ENCODE data around the gene SNU13.
"Not testable (repeated sequence)": the region's sequence is repeated elsewhere in the genome, so short reads cannot be mapped to it uniquely, and the experiment has no call there.

The SNU13 gene

GRCh38 chr22:41696703-41697102, 8.0 kb upstream of the SNU13 start:
- TF ChIP-seq CTCF (IDR thresholded peaks at IDR 0.05; ENCODE audit: low read depth, low read length): no peak
- no peaks in the 10 kb centered on the region for H3K36me3 ChIP-seq
- DNase-seq: no peak
- no peaks in the 10 kb centered on the region for H3K9me3 ChIP-seq
- no peak overlapping the region for H3K4me3 ChIP-seq (ENCODE audit: low read depth, low read length)
- peaks cover 5% of the 10 kb centered on the region for H3K4me1 ChIP-seq
- no peaks in the 10 kb centered on the region for H3K27me3 ChIP-seq

- H3K36me3 ChIP-seq: no peaks in the 10 kb centered on the region
- H3K4me3 ChIP-seq (ENCODE audit: low read depth, low read length): no peak overlapping the region
- H3K9me3 ChIP-seq: no peaks in the 10 kb centered on the region
- TF ChIP-seq CTCF (IDR thresholded peaks at IDR 0.05; ENCODE audit: low read depth, low read length): no peak
- H3K4me1 ChIP-seq: peaks cover 5% of the 10 kb centered on the region
- DNase-seq: no peak
- no peaks in the 10 kb centered on the region for H3K27me3 ChIP-seq
Measured at GRCh38 chr22:41695211-41695610, 6.5 kb upstream of the SNU13 start.

- TF ChIP-seq CTCF (IDR thresholded peaks at IDR 0.05; ENCODE audit: low read depth, low read length): no peak
- no peak overlapping the region for H3K4me3 ChIP-seq (ENCODE audit: low read depth, low read length)
- no peak for DNase-seq
- no peaks in the 10 kb centered on the region for H3K4me1 ChIP-seq
- H3K36me3 ChIP-seq: no peaks in the 10 kb centered on the region
- H3K27me3 ChIP-seq: no peaks in the 10 kb centered on the region
- no peaks in the 10 kb centered on the region for H3K9me3 ChIP-seq
Measured at GRCh38 chr22:41690476-41690875, 1.8 kb upstream of the SNU13 start.

GRCh38 chr22:41687901-41688364, 734 bp downstream of the SNU13 start:
- no peak for TF ChIP-seq CTCF (IDR thresholded peaks at IDR 0.05; ENCODE audit: low read depth, low read length)
- peaks cover 2% of the 10 kb centered on the region for H3K36me3 ChIP-seq
- peak; percentile 36 for DNase-seq

GRCh38 chr22:41686890-41687289, 1.8 kb downstream of the SNU13 start:
- peak overlapping the region; percentile 99 for H3K4me3 ChIP-seq (ENCODE audit: low read depth, low read length)
- not testable (repeated sequence) for H3K27me3 ChIP-seq, H3K9me3 ChIP-seq, H3K4me1 ChIP-seq, DNase-seq, H3K36me3 ChIP-seq

More at GRCh38 chr22:41687901-41688364, 734 bp downstream of the SNU13 start:
- peak overlapping the region; percentile 99 for H3K4me3 ChIP-seq (ENCODE audit: low read depth, low read length)
- H3K4me1 ChIP-seq: no peaks in the 10 kb centered on the region
- H3K27me3 ChIP-seq: no peaks in the 10 kb centered on the region
- no peaks in the 10 kb centered on the region for H3K9me3 ChIP-seq

GRCh38 chr22:41684194-41684593, 4.5 kb downstream of the SNU13 start:
- H3K4me3 ChIP-seq (ENCODE audit: low read depth, low read length): no peak overlapping the region

More at GRCh38 chr22:41684194-41684593, 4.5 kb downstream of the SNU13 start:
- Histone ChIP-seq H3K27me3 (no peaks in the 10 kb centered on the region), H3K9me3 (no peaks in the 10 kb centered on the region), H3K36me3 (peaks cover 23% of the 10 kb centered on the region), H3K4me1 (no peaks in the 10 kb centered on the region)
- DNase-seq: no peak
- no peak for TF ChIP-seq CTCF (IDR thresholded peaks at IDR 0.05; ENCODE audit: low read depth, low read length)

All from BE2C (cell line).